Anterior cingulate cortex (tissue), 58 donors: ENCODE results near the gene CNOT1.

ENCODE experiments used
- DNase-seq, 58 donors: peaks; one replicate each; lab custom pipeline; 2025; lab: John Stamatoyannopoulos, UW

Gene CNOT1

DNA sequence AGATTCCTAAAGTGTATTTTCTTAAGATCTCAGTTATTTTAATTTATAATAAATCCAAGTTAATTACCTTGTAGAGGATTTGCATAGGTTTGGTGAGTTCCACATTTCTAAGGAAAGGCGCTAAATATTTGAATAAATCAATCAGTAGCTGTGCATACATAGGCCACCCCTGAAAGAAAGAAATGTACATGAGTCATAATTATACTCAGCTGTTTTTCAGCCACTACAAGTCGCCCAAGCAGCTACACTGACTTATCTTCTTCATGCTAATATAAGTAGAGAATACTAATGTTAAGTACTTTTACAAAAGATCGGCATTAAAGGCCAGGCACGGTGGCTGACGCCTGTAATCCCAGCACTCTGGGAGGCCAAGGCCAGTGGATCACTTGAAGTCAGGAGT, 99.4 kb downstream of the CNOT1 start:
- no peak for DNase-seq

DNA sequence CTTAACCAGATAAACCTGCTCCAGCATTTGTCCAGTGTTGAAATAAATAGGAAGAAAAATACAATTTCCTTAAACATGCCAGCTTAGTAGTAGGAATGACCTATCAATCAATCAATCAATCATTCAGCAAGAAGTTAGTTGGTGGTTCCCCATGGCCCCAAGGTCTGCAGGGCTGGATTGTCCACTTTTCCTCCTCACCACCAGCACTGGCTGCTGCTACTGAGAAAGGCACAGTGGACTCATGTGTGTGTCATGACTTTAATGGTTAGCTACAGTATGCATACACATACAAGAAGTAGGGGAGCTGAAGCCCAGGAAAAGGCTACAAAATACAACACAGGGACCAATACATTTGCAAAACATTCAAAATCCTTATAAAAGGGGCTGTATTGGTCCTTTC, 109.9 kb downstream of the CNOT1 start:
- DNase-seq = no peak

GRCh38 chr16:58518980-58519368, 110.7 kb downstream of the CNOT1 start:
- DNase-seq = no peak

GRCh38 chr16:58518083-58518979, 111.3 kb downstream of the CNOT1 start:
- DNase-seq = no peak

- no peak for DNase-seq
Observed at GRCh38 chr16:58516768-58517107, 112.9 kb downstream of the CNOT1 start.

DNA sequence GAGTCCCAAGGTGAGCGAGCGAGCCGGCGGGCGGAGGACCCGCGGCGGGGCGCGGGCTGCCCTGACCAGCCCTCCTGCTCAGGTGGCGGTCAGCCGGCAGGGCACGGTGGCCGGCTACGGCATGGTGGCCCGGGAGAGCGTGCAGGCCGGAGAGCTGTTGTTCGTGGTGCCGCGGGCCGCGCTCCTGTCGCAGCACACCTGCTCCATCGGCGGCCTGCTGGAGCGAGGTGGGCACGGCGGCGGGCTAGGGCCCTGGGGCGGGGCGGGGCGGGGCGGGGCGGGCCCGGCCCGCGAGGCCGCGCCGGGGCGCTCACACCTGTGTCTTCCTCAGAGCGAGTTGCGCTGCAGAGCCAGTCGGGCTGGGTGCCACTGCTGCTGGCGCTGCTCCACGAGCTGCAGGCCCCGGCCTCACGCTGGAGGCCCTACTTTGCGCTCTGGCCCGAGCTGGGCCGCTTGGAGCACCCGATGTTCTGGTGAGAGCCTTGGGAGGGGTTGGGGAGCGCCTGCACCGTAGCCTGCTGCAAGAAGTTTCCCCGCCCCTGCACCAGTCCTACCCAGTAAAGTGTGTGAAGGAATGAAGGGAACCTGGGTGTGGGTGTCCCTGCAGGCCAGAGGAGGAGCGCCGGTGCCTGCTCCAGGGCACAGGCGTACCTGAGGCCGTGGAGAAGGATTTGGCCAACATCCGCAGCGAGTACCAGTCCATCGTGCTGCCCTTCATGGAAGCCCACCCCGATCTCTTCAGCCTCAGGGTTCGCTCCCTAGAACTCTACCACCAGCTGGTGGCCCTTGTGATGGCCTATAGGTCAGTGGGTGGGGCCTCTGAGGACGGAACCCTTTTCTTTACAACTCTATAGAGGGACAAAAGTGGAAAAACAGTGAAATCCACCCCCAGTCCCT, 113.5 kb downstream of the CNOT1 start:
- DNase-seq = no peak

DNA sequence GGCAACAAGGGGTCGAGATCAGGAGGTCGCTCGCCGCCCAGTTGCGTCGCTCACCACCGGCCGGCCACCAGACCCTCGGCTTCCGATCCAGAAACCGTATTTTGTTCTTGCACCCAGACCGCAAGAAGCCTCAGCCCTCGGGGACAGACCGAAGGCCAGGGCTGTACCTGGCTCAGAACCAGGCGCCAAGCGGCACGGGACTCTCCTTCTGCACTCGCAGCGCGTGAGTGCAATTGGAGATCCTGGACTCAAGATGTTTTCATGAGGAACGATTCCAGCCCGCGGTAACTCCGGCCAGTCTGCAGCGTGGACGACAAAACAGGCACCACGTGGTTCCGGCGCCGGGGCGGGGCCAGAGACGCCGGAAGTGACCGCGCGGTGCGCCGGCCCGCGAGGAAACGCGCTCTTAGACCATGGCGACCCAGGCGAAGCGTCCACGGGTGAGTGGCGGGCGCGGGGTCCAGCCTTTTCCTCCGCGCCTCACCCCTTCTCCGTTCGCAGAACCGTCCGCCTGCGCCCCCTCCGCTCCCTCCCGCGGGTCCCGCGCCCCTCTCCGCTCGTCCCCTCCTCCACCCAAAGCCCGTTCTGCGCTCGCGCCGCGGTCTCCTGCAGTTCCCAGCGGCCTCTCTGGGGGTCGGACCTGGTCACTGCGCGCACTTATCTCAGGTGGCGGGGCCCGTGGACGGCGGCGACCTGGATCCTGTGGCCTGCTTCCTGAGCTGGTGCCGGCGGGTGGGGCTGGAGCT, 114.3 kb downstream of the CNOT1 start, which contains the start of gene SETD6:
Gene SETD6 (plus strand): TSS at position 393 of the 746 bp plus-strand sequence. CDS start 21 bp downstream, at position 414.
- peak; percentile 48 to 94 (median 82) for DNase-seq

GRCh38 chr16:58513874-58514273, 115.8 kb downstream of the CNOT1 start:
- no peak for DNase-seq

- DNase-seq = peak in 44 of 58 donors; percentile 22 to 86 (median 48)
Observed at GRCh38 chr16:58511933-58512815, 117.5 kb downstream of the CNOT1 start.

DNA sequence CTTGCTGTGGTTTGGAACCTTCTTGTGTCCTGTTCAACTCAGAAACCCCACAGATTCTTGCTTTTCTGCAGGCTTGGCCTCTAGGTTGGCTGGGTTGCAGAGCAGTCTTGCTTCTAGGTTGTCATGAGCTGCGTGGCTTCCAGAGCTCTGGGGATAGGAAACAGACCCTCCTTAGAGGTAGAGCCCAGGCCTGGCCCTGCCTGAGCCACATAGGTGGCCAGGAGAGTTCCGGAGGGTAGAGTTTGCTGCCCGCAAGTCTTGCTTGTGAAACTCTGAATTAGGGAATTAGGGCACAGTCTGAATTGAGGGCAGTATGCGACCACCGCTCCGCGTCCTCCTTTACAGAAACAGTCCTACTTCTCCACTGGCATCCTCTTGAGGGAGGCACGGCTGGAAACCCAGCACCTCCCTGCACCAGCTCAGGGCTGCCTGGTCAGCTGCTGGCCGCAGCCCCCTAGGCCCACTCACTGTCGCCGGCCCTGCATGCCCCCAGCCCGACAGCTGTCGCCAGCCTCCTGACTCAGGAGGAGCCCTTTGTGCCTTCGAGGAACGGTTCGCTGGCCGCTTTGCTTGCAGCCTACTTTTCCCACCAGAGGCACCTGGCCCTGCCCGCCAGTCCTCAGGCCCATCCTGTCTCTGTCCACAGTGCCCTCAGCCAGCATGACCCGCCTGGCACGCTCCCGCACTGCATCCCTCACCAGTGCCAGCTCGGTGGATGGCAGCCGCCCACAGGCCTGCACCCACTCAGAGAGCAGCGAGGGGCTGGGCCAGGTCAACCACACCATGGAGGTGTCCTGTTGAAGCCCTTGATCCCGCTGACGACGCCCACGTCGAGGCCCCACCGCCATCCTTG, 118.6 kb downstream of the CNOT1 start:
- no peak for DNase-seq

- no peak for DNase-seq
Observed at GRCh38 chr16:58510097-58510775, 119.4 kb downstream of the CNOT1 start.

- DNase-seq = no peak
Observed at GRCh38 chr16:58509256-58510096, 120.2 kb downstream of the CNOT1 start.

- no peak for DNase-seq
Observed at GRCh38 chr16:58508671-58509251, 120.9 kb downstream of the CNOT1 start.

DNA sequence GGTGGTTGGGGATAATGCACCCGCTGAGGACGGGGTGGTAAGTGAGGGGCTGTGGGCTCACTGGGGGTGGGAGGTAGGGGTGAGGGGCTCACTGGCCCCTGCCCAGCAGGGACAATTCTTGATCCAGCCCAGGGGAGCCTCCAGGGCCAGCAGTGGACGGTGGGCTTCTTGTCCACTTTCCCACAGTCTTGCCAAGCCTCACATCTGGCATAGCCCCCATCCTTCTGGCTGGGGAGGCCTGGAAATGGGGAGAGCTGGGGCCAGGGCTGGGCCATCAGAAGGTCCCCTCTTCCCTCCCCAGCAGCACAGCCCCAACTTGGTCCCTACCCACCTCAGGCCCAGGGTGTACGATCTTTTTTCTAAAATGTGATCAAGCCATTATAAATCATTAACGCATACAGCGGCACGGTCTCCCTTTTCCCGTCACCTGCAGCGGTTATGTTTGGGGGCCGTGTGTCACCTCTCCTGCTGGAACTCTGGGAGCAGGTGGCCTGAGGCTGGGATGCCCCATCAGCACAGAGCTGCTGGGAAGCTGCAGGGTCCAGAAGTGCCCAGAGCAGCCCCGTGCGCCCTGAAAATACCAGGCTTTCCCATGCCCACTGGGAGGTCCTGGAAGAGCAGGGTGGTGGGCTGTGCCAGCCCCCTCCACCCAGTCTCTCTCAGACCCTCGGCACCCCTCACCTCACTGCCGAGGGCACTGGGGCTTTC, 121.5 kb downstream of the CNOT1 start:
- no peak for DNase-seq

GRCh38 chr16:58507195-58507962, 122.2 kb downstream of the CNOT1 start:
- no peak for DNase-seq
